DOHH2 (cell line): ENCODE measurements around the gene FNDC3B.

Experiments used
- EZH2phosphoT487 ChIP-seq: fragments of 200-600 bp; sonication (generic); IDR thresholded peaks from 2 replicates; pipeline ENCODE4 v1.6.1; 2017; ENCODE audit warnings: borderline replicate concordance, mild to moderate bottlenecking, antibody characterized with exemption, low read length, moderate library complexity, mixed read lengths
- TF ChIP-seq, protein P1 (sequence below): fragments of 200-600 bp; sonication (generic); IDR thresholded peaks from one replicate; pipeline ENCODE4 v1.5.1; 2014; ENCODE audit warnings: antibody characterized with exemption, mild to moderate bottlenecking, low read depth, low read length; ENCODE audit not compliant: poor library complexity, severe bottlenecking

DNA sequence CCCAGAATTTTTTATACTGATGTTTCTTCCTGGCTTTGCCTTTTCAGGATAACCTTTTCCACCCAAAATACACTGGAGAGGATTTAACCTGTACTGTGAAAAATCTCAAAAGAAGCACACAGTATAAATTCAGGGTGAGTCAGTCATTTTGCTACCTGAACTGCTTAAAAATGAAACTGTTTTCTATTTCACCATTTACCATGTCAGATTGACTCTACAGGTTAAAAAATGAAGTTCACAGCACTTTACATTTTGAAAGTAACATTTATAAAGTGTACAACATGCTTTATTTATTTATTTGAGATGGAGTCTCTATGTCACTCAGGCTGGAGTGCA is 293.6 kb downstream of the FNDC3B start:
- TF ChIP-seq, protein P1, sequence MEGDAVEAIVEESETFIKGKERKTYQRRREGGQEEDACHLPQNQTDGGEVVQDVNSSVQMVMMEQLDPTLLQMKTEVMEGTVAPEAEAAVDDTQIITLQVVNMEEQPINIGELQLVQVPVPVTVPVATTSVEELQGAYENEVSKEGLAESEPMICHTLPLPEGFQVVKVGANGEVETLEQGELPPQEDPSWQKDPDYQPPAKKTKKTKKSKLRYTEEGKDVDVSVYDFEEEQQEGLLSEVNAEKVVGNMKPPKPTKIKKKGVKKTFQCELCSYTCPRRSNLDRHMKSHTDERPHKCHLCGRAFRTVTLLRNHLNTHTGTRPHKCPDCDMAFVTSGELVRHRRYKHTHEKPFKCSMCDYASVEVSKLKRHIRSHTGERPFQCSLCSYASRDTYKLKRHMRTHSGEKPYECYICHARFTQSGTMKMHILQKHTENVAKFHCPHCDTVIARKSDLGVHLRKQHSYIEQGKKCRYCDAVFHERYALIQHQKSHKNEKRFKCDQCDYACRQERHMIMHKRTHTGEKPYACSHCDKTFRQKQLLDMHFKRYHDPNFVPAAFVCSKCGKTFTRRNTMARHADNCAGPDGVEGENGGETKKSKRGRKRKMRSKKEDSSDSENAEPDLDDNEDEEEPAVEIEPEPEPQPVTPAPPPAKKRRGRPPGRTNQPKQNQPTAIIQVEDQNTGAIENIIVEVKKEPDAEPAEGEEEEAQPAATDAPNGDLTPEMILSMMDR: no peak
- no peak for TF ChIP-seq EZH2phosphoT487
